Thyroid gland (tissue), 4 donors: ENCODE results near the gene JAM2.
"Not testable (repeated sequence)": the region's sequence is repeated elsewhere in the genome, so short reads cannot be mapped to it uniquely, and the experiment has no call there.

Experiments
- POLR2A ChIP-seq, 2 donors: fragments of 450-650 bp; IDR thresholded peaks; one replicate each; pipeline ENCODE4 v1.6.1; 2017; ENCODE audit warnings: antibody characterized with exemption in 2 of 2, mild to moderate bottlenecking in 2 of 2, moderate library complexity in 1 of 2
- TF ChIP-seq, protein P1 (sequence below), 6 experiments: fragments of 200-600 bp in 3 of 6; fragments of 450-650 bp in 3 of 6; sonication (generic) in 3 of 6; IDR thresholded peaks; one replicate each; pipeline ENCODE4 v1.5.1; 2016 to 2019; ENCODE audit warnings: antibody characterized with exemption in 6 of 6, mild to moderate bottlenecking in 2 of 6, inconsistent platforms in 1 of 6, moderate library complexity in 1 of 6

DNA sequence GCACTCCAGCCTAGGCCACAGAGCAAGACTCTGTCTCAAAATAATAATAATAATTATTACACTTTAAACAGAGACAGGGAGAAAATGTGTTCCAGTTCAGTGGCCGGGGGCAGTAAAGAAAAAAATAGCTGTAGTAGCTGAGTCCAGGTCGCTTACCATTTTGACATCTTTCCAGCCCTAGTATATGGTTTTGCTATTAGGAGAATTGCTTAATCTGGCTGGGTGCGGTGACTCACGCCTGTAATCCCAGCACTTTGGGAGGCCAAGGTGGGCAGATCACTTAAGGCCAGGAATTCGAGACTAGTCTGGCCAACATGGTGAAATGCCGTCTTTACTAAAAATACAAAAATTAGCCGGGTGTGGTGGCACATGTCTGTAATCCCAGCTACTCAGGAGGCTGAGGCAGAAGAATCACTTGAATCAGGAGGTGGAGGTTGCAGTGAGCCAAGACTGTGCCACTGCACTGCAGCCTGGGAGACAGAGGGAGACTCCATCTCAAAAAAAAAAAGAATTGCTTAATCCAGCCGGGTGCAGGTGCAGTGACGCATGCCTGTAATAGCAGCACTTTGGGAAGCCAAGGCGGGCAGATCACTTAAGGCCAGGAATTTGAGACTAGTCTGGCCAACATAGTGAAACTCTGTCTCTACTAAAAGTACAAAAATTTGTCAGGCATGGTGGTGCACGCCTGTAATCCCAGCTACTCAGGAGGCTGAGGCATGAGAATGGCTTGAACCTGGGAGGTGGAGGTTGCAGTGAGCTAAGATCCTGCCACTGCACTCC lies 13.1 kb upstream of the JAM2 start:
- TF ChIP-seq, protein P1, sequence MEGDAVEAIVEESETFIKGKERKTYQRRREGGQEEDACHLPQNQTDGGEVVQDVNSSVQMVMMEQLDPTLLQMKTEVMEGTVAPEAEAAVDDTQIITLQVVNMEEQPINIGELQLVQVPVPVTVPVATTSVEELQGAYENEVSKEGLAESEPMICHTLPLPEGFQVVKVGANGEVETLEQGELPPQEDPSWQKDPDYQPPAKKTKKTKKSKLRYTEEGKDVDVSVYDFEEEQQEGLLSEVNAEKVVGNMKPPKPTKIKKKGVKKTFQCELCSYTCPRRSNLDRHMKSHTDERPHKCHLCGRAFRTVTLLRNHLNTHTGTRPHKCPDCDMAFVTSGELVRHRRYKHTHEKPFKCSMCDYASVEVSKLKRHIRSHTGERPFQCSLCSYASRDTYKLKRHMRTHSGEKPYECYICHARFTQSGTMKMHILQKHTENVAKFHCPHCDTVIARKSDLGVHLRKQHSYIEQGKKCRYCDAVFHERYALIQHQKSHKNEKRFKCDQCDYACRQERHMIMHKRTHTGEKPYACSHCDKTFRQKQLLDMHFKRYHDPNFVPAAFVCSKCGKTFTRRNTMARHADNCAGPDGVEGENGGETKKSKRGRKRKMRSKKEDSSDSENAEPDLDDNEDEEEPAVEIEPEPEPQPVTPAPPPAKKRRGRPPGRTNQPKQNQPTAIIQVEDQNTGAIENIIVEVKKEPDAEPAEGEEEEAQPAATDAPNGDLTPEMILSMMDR (IDR thresholded peaks at IDR 0.05): not testable (repeated sequence)
- not testable (repeated sequence) for TF ChIP-seq POLR2A (IDR thresholded peaks at IDR 0.05)
